IPS DF 19.7 (cell line): Measurements from ENCODE around the gene CHCT1.

Experiments
- DNase-seq: peaks from one replicate; pipeline ENCODE4 v3.0.0-alpha.2; 2013; ENCODE audit warnings: low read depth, low spot score

The CHCT1 gene

DNA sequence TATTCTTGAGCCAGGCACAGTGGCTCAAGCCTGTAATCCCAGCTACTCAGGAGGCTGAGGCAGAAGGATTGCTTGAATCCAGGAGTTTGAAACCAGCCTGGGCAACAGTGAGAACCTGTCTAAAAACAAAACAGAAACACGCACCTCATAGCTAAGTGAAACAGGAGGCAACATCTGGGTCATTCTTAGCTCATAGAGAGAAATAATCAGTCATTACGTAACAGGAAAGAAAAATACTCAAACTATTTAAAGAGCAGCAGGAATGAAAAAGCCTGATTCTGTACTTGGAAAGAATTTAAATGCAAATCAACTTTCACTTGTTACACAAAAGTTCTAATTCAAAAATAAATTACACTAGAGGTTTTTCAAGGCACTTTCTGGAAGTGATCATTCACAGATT, 17.2 kb downstream of the CHCT1 start:
- no peak for DNase-seq

DNA sequence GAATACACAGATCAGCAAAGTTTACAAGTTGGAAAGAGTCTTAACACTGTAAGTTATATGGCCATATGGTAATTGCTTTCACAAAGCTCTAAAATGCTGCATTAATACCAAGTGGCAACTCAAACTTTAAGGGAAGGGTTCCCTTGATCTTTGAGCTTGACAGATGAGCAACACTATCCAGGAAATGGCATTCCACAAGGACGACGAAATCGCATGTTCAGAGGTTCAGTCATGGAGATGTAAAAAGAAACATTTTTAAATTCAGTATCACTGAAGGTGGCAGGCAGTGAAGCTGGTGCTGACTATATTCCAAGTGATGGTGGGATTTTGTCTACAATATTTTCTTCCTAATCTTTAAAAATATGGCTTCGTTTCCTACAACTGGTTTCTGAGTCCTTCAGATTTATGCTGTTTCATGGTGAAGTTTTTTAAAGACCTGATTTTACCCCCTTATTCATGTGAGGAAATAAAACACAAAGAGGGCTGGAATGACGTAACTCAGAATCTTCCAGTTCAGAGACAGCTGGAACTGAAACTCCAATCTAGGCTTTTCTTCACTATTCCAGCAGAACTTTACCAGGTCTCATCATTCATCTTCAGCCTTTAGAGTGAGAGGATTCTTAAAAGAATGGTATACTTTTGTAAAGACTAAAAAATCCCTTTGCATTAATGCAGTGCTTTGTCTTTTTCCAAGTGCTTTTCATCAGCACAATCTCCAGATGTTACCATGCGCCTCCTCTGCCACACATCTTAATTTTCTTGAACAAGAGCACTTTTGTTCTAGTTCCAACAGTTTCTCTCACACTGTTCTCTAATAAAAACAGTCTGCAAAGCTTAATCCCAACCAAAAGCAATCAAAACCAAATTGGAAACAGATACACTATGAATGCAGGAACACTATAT, 20.2 kb downstream of the CHCT1 start:
- DNase-seq, result no peak

DNA sequence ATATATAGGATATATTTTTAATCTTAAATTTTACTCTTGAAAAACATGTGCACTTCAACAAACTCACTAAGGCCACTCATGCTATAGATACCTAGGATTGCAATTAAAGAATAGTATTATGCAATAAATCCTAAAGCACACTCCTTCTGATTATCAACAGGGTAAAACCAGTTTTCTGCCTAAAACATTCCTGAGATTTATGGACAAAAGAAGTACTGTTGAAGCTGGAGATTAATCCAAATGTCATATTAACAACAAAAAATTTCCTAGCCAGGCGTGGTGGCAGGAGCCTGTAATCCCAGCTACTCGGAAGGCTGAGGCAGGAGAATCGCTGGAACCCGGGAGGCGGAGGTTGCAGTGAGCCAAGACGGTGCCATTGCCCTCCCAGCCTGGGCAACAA, 21.4 kb downstream of the CHCT1 start:
- DNase-seq, result no peak

DNA sequence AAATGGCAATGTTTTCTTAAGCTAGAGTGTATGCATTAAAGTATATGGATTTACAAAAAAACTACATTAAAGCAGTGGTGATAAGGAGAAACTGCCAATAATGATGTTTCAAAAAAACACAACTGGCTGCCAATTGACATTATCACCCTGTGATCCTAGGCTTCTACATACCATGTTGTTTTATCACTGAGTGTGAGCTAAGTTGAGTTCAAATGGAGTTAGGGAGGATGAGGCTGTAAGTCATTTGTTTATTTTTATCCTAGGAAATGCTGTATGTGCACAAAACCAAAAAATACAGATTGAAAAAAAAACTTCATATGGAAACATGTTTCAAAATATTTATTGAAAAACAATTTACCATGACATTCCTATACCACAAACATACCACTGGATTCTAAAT, 22.9 kb downstream of the CHCT1 start:
- DNase-seq, result no peak

DNA sequence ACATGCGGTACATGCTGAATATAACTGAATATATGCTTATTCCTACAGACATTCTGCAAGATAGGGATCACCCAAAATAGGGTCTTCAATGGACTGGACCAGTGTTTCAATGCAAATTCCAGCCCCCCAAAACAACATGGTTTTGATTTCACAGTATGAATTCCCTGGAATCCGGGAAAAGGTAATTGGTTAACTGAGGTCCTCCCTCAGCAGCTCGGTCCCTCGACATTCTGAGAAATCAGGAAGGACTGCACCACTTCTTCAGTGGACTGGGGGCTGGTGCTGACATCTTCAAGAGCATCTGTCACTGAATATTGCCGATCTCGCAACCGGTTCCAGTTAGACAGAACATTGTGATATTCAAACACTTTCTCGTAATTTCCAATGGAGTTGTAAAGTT, 25.1 kb downstream of the CHCT1 start:
- DNase-seq, result no peak

DNA sequence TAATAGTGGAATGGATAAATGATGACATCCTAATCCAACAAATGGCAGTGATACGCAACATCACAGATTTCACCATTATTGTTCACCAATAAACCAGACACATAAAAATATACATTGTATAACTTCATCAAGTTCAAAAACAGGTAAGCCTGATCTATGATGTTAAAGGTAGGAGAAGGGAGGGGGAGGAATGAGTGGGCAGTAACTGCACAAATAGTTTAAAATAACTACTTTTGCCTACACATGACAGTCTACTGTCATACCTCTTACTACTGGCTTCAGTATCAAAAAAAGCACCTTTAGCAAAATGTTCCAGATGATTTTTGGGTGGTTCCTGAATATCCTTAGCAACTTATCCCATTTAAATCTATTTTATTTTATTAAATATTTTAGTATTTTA, 28.8 kb downstream of the CHCT1 start:
- DNase-seq, result no peak

DNA sequence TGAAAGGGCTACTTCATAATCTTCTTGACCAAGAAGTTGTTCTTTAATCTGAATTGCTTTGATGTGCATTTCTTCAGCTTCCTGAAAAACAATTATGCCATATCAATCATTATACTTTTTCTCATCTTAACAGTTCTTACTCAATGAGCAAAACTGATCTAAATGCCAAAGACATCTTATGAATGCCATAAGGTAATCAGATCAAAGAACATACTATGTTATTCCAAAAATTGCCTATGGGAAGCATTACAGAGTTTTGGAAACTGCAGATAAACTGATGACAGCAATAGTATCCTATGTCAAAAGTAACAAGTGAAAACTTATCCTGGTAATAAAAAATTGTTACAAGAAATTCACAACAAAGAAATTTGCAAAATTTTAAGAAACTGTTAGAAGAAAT, 29.7 kb downstream of the CHCT1 start:
- no peak for DNase-seq

DNA sequence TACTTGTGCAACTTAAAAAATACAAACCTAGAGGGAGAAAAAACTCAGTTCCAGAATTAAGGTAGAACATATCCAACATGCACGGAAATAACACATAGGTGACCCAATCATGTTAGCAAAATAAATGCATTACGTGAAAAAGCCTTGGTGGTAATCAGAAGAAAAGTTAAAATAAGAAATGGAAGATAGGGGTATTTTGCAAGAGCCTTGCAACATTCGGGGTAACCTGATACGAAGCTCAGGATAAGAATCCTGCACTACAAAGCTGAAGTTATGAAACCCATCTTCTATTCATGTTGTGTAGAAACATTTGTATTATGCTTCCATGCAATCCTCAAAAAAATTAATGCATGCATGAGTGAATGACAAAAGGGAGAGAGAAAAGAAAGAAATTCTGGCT, 33.1 kb downstream of the CHCT1 start:
- no peak for DNase-seq

DNA sequence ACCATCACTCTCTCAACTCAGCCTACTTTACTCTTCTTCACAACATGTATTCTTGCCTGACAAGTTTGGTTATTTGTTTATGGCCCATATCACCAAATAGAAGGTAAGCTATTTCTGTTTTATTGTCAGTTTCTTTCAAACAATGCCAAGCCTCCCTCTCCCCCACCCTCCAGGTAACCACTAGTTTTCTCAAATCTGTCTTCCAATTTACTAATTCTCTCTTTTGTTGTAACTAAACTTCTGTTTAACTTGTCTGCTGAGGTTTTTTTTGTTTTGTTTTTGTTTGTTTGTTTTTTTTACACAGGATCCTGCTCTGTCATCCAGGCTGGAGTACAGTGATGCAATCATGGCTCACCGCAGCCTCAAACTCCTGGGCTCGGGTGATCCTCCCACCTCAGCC, 34.9 kb downstream of the CHCT1 start:
- DNase-seq, result no peak

DNA sequence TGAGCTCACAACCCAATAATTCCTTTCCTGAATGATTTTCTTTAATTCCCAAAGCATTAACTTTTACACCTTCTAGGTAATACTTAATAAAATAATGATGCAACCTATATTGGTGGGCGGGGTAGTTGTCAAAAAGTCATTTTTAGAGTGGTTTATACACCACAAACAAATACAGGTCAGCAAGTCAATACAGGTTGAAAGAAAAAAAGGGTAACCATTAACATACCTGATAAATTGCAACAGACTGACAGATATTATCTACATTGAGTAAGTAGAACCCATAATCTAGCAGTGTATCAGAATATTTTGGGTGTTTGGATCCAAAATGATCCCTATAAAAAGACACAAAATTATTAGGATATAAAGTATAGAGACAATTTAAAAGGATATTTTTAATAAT, 39.3 kb downstream of the CHCT1 start:
- DNase-seq, result no peak

DNA sequence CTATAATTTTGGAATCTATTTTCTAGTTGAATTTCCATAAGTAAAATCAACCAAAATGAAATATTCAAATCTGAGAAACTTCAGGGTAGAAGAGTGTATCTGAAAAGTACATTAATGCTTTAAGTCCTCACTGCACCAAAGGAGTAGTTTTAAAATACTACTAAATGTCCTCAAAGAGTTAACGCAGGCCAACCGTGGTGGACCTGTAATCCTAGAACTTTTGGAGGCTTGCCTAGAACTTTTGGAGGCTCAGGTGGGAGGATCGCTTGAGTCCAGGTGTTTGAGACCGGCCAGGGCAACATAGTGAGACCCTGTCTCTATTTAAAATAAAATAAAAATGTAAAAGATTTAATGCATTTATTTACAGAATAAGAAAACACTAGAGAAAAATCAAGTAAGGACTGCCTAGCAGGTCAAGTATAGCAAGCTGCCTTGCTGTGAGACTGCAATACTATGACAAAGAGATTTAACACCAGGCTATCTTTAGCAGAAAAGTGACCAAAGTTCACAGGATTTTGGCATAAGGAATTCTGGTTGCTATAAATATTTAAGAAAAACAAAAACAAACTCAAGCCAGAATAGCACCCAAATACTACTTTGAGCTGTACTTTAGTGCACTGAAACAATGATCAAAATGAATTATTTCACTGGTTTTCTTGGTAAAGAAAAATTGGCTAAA, 41.0 kb downstream of the CHCT1 start:
- DNase-seq, result no peak

DNA sequence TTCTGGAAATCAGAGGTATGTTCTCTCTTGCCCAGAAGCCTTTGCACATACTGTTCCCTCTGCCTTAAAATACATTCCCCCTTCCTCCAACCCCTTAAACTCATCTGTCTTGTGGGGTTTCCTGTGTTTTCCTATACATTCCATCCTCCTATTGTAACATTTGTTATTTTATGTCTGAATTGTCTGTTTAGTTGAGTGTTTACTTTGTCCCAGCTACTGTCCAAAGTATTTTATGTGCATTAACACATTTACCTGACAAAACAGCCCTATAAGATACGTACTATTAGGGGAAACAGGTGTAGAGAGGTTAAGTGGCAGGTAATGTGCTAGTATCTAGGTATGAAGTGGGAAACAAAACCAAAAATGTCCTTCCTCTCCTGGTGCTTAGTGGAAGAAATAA, 42.1 kb downstream of the CHCT1 start:
- DNase-seq, result no peak

DNA sequence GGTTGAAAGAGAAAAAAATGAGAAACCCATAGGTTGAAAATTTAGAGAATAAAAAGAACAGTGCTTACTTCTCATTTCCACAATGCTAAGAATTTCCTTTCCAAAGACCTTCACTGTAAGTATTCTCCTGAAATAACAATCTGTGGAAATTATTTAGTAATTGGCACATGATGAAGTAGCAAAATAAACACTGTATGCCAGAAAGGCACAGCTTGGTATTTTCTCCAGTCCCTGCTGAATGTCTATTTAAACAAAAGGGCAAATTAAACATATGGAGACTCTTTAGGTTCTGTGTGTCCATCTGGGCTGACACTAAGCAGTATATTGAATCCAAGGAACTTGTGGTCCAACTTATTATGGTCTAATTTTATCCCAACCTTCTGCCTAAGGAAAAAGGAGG, 46.1 kb downstream of the CHCT1 start:
- DNase-seq, result no peak

DNA sequence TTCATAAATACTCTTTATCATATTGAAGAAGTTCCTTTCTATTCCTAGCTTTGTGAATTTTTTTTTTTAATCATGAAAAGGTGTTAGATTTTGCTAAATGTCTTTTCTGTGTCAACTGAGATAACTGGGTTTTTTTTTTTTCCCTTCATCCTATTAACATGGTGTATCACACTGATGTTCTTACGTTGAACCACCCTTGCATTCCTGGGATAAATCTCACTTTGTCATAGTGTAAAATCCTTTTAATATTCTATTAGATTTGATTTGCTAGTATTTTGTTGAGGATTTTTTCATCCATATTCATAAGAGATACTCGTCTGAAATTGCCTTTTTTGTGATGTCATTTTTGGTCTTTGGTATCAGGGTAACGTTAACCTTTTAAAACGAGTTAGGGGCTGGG, 49.2 kb downstream of the CHCT1 start:
- DNase-seq, result no peak

DNA sequence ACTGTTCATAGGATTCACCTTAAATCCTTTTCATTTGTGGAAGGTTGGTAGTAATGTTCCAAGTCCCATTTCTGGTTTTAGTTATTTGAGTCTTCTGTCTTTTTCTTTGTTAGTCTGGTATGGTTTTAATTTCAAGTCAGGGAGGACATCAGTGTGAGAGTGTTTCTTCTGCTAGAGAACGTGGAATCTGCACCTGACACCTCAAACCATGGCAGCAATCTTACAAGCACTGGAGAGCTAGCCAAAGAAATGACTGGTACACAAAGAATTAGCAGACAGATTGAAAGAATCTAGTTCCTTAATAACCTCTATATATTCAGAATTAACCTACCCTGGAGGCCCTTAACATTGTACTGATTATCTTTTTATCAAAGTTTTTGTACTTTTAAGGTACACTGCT, 50.2 kb downstream of the CHCT1 start:
- no peak for DNase-seq

DNA sequence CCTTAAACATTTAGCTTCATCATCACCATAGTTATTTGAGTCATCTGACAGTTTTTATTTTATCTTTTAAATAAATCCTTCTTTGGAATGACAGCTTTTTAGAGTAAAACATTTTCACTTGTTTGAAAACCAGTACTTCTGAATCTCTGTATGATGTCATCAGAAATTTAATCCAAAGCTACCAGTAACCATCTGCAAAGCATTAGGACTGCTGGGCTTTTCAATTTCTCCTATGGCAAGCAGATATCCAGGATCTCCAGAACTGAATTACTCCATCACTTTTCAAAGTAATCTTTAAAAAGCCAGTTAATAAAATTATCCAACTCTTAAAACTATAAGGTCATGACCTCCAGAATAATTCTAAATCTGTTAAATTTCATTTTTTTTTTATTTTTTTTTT, 51.5 kb downstream of the CHCT1 start:
- DNase-seq, result no peak
